ENCODE measurements around the gene IYD.
A peak's percentile ranks its signal among the peaks of the same experiment; 100 is the strongest.
"Not testable (repeated sequence)": the region's sequence is repeated elsewhere in the genome, so short reads cannot be mapped to it uniquely, and the experiment has no call there.

The IYD gene

GRCh38 chr6:150352321-150353296 is 16.2 kb upstream of the IYD start:
- peak; percentile 65 for DNase-seq (ENCODE audit: low read depth)

- DNase-seq (ENCODE audit: low read depth): no peak
These were observed 15.4 kb upstream of the IYD start for GRCh38 chr6:150353445-150353844.

- no peak for DNase-seq (ENCODE audit: low read depth)
These were observed 13.8 kb upstream of the IYD start for GRCh38 chr6:150354754-150355571.

- DNase-seq (ENCODE audit: low read depth): no peak
These were observed 12.9 kb upstream of the IYD start for GRCh38 chr6:150355932-150356331.

- no peak for DNase-seq (ENCODE audit: low read depth)
These were observed 6.9 kb upstream of the IYD start for GRCh38 chr6:150361876-150362275.

GRCh38 chr6:150363733-150364132 is 5.1 kb upstream of the IYD start:
- no peak for DNase-seq (ENCODE audit: low read depth)

GRCh38 chr6:150366118-150366778 is 2.6 kb upstream of the IYD start:
- no peak for DNase-seq (ENCODE audit: low read depth)

- no peak for DNase-seq (ENCODE audit: low read depth)
These were observed 596 bp downstream of the IYD start for GRCh38 chr6:150369408-150369807.

GRCh38 chr6:150370112-150370511 is 1.3 kb downstream of the IYD start:
- no peak for DNase-seq (ENCODE audit: low read depth)

GRCh38 chr6:150371356-150371755 is 2.5 kb downstream of the IYD start:
- no peak for DNase-seq (ENCODE audit: low read depth)

- DNase-seq (ENCODE audit: low read depth): no peak
These were observed 3.2 kb downstream of the IYD start for GRCh38 chr6:150372051-150372450.

- DNase-seq (ENCODE audit: low read depth): peak; percentile 94
These were observed 4.5 kb downstream of the IYD start for GRCh38 chr6:150373260-150373701.

GRCh38 chr6:150374346-150374745 is 5.5 kb downstream of the IYD start:
- DNase-seq (ENCODE audit: low read depth): not testable (repeated sequence)

GRCh38 chr6:150377211-150377781 is 8.5 kb downstream of the IYD start:
- no peak for DNase-seq (ENCODE audit: low read depth)

GRCh38 chr6:150380256-150380655 is 11.4 kb downstream of the IYD start:
- DNase-seq (ENCODE audit: low read depth): peak; percentile 16

- no peak for DNase-seq (ENCODE audit: low read depth)
These were observed 13.4 kb downstream of the IYD start for GRCh38 chr6:150382171-150382570.

GRCh38 chr6:150391414-150391813 is 22.6 kb downstream of the IYD start:
- no peak for DNase-seq (ENCODE audit: low read depth)

- DNase-seq (ENCODE audit: low read depth): no peak
These were observed 23.1 kb downstream of the IYD start for GRCh38 chr6:150391890-150392289.

- DNase-seq (ENCODE audit: low read depth): no peak
These were observed 23.8 kb downstream of the IYD start for GRCh38 chr6:150392452-150393220.

GRCh38 chr6:150394053-150394898 is 25.5 kb downstream of the IYD start:
- no peak for DNase-seq (ENCODE audit: low read depth)

All from stromal cell of bone marrow (primary cell).